Fibroblast of the aortic adventitia (primary cell): Measurements from ENCODE around the gene AFAP1. TPM values are rescaled to one million over a fixed set of nuclear protein-coding genes. Genes with fewer than 3 reads are reported as not detected.

Experiments used
- DNase-seq: peaks from one replicate; pipeline ENCODE4 v3.0.0-alpha.2; 2010; ENCODE audit warnings: low read depth
- H3K4me3 ChIP-seq: 2 replicates; pipeline ENCODE4 v1.5.1; 2011; ENCODE audit warnings: low read depth, mild to moderate bottlenecking, control low read depth, low read length, moderate library complexity
- CTCF ChIP-seq: IDR thresholded peaks from 2 replicates; pipeline ENCODE4 v1.5.1; 2011; ENCODE audit warnings: mild to moderate bottlenecking, low read length, control low read depth, inconsistent platforms; ENCODE audit not compliant: insufficient read depth
- total RNA-seq: library from RNA; depleted of rRNA; stranded (reverse); fragments of >200 nt; gene quantifications from 2 replicates; pipeline ENCODE4 v1.2.3, GENCODE V29; 2012; ENCODE audit warnings: low replicate concordance

Gene AFAP1
- total RNA-seq, 1 donor: 66.0 TPM

- no peak for DNase-seq
- no peak for TF ChIP-seq CTCF
- H3K4me3 ChIP-seq: no peak overlapping the region
Observed at GRCh38 chr4:7790023-7790422, 149.6 kb downstream of the AFAP1 start.

- no peak overlapping the region for H3K4me3 ChIP-seq
- no peak for TF ChIP-seq CTCF
- DNase-seq: peak; percentile 50
Observed at GRCh38 chr4:7788694-7789425, 150.8 kb downstream of the AFAP1 start.

- no peak for TF ChIP-seq CTCF
- H3K4me3 ChIP-seq: no peak overlapping the region
- no peak for DNase-seq
Observed at GRCh38 chr4:7788193-7788592, 151.5 kb downstream of the AFAP1 start.

GRCh38 chr4:7787681-7788141 lies 151.9 kb downstream of the AFAP1 start:
- no peak for TF ChIP-seq CTCF
- no peak for DNase-seq
- H3K4me3 ChIP-seq: no peak overlapping the region

GRCh38 chr4:7787067-7787466 lies 152.6 kb downstream of the AFAP1 start:
- no peak overlapping the region for H3K4me3 ChIP-seq
- no peak for DNase-seq
- TF ChIP-seq CTCF: no peak

GRCh38 chr4:7786517-7786916 lies 153.1 kb downstream of the AFAP1 start:
- DNase-seq: no peak
- TF ChIP-seq CTCF: no peak
- no peak overlapping the region for H3K4me3 ChIP-seq

- no peak for TF ChIP-seq CTCF
- no peak for DNase-seq
- H3K4me3 ChIP-seq: no peak overlapping the region
Observed at GRCh38 chr4:7786040-7786439, 153.6 kb downstream of the AFAP1 start.
